Osteoblast (primary cell): ENCODE results near the gene NINJ1. TPM values are rescaled to one million over a fixed set of nuclear protein-coding genes. Genes with fewer than 3 reads are reported as not detected.

Source experiments
- DNase-seq: peaks from one replicate; pipeline ENCODE4 v3.0.0; 2011; ENCODE audit warnings: low spot score, mixed read lengths; ENCODE audit not compliant: insufficient read length; ENCODE audit errors: missing footprints
- H2AFZ ChIP-seq: 2 replicates; pipeline ENCODE4 v1.6.0; 2011; ENCODE audit warnings: mild to moderate bottlenecking, low read length
- H3K27ac ChIP-seq: 2 replicates; pipeline ENCODE4 v1.5.1; 2011; ENCODE audit warnings: mild to moderate bottlenecking, low read depth, low read length, moderate library complexity
- H3K27me3 ChIP-seq: 2 replicates; pipeline ENCODE4 v1.6.0; 2012; ENCODE audit warnings: mild to moderate bottlenecking, control low read depth, inconsistent platforms, low read length, moderate library complexity; ENCODE audit not compliant: insufficient read depth
- H3K36me3 ChIP-seq: 2 replicates; pipeline ENCODE4 v1.5.1; 2011; ENCODE audit warnings: mild to moderate bottlenecking, low read length, control low read depth, moderate library complexity; ENCODE audit not compliant: insufficient read depth
- H3K4me1 ChIP-seq: 2 replicates; pipeline ENCODE4 v1.5.1; 2011; ENCODE audit warnings: mild to moderate bottlenecking, low read length, control low read depth, moderate library complexity; ENCODE audit not compliant: insufficient read depth
- H3K4me2 ChIP-seq: 2 replicates; pipeline ENCODE4 v1.6.0; 2011; ENCODE audit warnings: mild to moderate bottlenecking, low read length; ENCODE audit not compliant: insufficient read depth
- H3K4me3 ChIP-seq: fragments of 200-600 bp; sonication (generic); 3 replicates; pipeline ENCODE4 v1.5.1; 2012; ENCODE audit warnings: mild to moderate bottlenecking, low read length, inconsistent platforms; ENCODE audit not compliant: insufficient read depth
- H3K79me2 ChIP-seq: 2 replicates; pipeline ENCODE4 v1.6.0; 2012; ENCODE audit warnings: mild to moderate bottlenecking, low read length, control low read depth, inconsistent platforms; ENCODE audit not compliant: insufficient read depth
- H3K9me3 ChIP-seq: 2 replicates; pipeline ENCODE4 v1.5.1; 2011; ENCODE audit warnings: low read depth, low read length, control low read depth
- H4K20me1 ChIP-seq: 2 replicates; pipeline ENCODE4 v1.6.0; 2012; ENCODE audit warnings: mild to moderate bottlenecking, low read length, control low read depth; ENCODE audit not compliant: insufficient read depth
- CTCF ChIP-seq: IDR thresholded peaks from 2 replicates; pipeline ENCODE4 v1.5.1; 2011; ENCODE audit warnings: mild to moderate bottlenecking, low read depth, low read length, moderate library complexity; ENCODE audit errors: extremely low read depth
- total RNA-seq: library from RNA; depleted of rRNA; stranded (reverse); fragments of >200 nt; gene quantifications from 2 replicates; pipeline ENCODE4 v1.2.3, GENCODE V29; 2012

NINJ1 gene
- total RNA-seq, 1 donor = 34.7 TPM

- Histone ChIP-seq H4K20me1 (peaks cover 22% of the 10 kb centered on the region), H3K27me3 (no peaks in the 10 kb centered on the region), H3K79me2 (peaks cover 84% of the 10 kb centered on the region), H3K36me3 (no peaks in the 10 kb centered on the region), H3K4me1 (peaks cover 27% of the 10 kb centered on the region), H3K27ac (no peak overlapping the region), H2AFZ (no peak overlapping the region), H3K4me2 (no peak overlapping the region), H3K9me3 (no peaks in the 10 kb centered on the region), H3K4me3 (no peak overlapping the region)
- no peak for TF ChIP-seq CTCF
- DNase-seq = no peak
These were observed 33.8 kb downstream of the NINJ1 start for GRCh38 chr9:93100276-93100636.

- H3K36me3 ChIP-seq = no peaks in the 10 kb centered on the region
- peak overlapping the region; percentile 15 for H3K4me2 ChIP-seq
- peaks cover 19% of the 10 kb centered on the region for H4K20me1 ChIP-seq
- no peak for TF ChIP-seq CTCF
- peaks cover 27% of the 10 kb centered on the region for H3K4me1 ChIP-seq
- H3K79me2 ChIP-seq = peaks cover 79% of the 10 kb centered on the region
- H3K4me3 ChIP-seq = no peak overlapping the region
- no peak overlapping the region for H2AFZ ChIP-seq
- DNase-seq = peak; percentile 22
- no peaks in the 10 kb centered on the region for H3K9me3 ChIP-seq
- no peaks in the 10 kb centered on the region for H3K27me3 ChIP-seq
- H3K27ac ChIP-seq = peak overlapping the region; percentile 16
These were observed 34.3 kb downstream of the NINJ1 start for GRCh38 chr9:93099551-93100275.

DNA sequence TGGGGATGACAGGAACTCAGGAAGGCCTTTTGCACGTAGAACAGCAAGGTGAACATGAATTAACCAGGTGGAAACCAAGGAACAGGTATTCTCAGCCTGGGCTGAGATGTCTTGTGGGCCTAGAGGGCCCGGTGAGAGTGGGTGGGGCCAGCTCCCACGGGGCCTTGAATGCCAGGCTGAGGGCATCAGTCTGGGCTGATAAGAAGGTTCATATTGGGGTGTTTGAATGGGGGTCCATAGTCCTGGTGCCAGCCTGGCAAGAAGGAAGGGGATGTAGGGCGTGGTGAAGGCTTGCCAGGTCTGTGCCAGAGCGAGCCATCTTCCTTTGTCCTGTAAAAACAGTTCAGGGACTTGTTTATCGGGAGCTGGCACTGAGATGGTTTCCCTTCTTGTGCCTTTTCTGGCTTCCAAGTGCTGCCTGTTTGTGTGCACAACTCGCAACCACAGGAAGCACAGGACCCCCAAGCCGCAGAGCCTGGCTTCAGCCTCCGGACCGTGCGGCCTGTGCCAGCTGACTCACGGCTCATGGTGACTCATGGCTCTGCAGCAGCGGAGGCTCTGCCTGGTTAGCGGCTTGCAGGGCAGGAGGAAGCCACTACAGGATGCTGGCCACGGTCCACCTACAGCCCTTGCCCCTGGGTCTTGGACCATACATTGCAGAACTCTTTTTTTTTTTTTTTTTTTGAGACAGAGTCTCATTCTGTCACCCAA, 35.7 kb downstream of the NINJ1 start:
- peak; percentile 99 for DNase-seq
- H3K27me3 ChIP-seq = no peaks in the 10 kb centered on the region
- peak overlapping the region; percentile 83 for H3K4me2 ChIP-seq
- H3K27ac ChIP-seq = peak overlapping the region; percentile 66
- no peaks in the 10 kb centered on the region for H3K9me3 ChIP-seq
- no peak overlapping the region for H2AFZ ChIP-seq
- peak overlapping the region; percentile 27 for H3K4me3 ChIP-seq
- peaks cover 19% of the 10 kb centered on the region for H4K20me1 ChIP-seq
- no peaks in the 10 kb centered on the region for H3K36me3 ChIP-seq
- H3K79me2 ChIP-seq = peaks cover 66% of the 10 kb centered on the region
- TF ChIP-seq CTCF = no peak
- peaks cover 27% of the 10 kb centered on the region for H3K4me1 ChIP-seq

- Histone ChIP-seq H3K4me3 (peak overlapping the region; percentile 89), H3K27me3 (no peaks in the 10 kb centered on the region), H3K4me1 (peaks cover 27% of the 10 kb centered on the region), H2AFZ (no peak overlapping the region), H4K20me1 (peaks cover 19% of the 10 kb centered on the region), H3K79me2 (peaks cover 58% of the 10 kb centered on the region), H3K9me3 (no peaks in the 10 kb centered on the region), H3K4me2 (peak overlapping the region; percentile 83), H3K36me3 (no peaks in the 10 kb centered on the region), H3K27ac (peak overlapping the region; percentile 66)
- TF ChIP-seq CTCF = no peak
- peak; percentile 79 for DNase-seq
These were observed 36.4 kb downstream of the NINJ1 start for GRCh38 chr9:93097511-93098201.
